HG03460 (cell line): ENCODE measurements around the gene CHRNA7.

Experiments used
- ATAC-seq: cut with Tn5 transposase; IDR thresholded peaks from one replicate; pipeline ENCODE4 v1.9.1; 2021; ENCODE audit not compliant: unreplicated experiment

Gene CHRNA7

GRCh38 chr15:32029862-32030781 lies at the start of gene CHRNA7:
Gene CHRNA7, plus strand, starts transcription at chr15:32030515. Its CDS starts 80 bp downstream, at chr15:32030595.
- peak; percentile 75 for ATAC-seq

DNA sequence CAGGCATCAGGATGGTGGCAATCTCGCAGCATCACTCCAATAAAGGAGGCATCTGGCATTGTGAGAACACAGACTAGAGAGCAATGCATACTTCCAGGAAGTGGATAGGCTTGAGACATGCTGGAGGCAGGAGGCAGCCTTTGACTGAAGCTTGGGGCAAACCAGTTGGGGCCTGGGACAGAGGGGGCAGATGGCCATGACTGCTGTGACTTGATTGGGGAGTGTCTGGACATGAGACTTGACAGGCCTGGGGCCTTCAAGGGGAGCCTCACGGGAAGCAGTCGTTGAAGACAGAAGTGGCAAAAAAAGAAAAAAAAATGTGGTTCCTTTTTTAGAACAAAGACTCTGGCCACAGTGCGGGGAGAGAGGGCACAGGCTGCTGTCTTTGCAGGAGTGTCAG lies 44.7 kb upstream of the CHRNA7 start:
- no peak for ATAC-seq

DNA sequence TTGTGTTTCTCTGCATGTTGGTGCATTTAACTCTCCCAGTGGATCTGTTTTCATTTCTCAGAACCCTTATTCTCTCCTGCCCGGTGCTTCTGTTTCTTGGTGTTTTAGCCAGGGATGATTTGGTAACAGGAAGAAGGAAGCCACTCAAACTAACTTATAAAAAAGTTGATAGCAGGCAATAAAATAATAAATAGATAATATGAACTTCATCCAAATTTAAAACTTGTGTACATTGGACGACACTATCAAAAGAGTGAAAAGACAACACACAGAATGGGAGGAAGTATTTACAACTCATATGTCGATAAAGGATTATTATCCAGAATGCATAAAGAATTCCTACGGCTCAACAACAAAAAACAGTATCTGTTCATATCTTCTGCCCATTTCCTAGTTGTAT lies 37.3 kb upstream of the CHRNA7 start:
- no peak for ATAC-seq

DNA sequence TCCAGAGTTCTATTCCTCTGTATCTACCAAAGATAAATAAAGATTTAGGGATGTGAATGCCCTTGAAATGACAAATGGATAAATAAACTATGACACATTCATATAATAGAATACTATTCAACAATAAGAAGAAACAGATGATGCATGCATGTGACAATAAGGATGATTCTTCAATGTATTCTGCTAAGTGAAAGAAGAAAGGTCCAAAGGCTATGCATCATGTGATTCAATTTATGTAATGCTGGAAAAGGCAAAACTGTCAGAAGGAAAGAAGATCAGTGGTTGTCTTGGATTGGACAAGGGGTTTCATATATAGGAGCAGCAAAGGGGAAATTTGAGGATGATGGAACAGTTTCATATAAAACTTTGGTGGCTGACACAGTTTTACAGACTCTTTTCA lies 32.6 kb upstream of the CHRNA7 start:
- ATAC-seq = no peak

DNA sequence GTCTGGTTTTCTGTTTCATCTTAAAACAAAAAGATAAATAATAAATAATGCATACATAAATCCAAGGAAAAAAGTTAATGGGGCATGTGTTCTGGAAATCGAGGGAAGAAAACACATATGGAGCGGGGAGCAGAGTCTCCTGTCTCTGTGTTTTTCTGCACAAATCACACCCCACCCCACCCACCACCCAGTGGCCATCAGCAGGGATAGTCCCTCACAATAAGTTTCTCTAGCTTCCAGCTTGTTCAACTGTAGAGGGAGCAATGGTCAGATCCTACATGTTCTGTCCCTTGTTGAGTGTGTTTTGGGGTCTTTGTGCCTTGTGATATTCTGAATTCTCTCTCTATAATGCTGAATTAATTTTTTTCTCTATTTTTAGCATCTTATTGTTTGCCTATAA lies 26.8 kb upstream of the CHRNA7 start:
- ATAC-seq = no peak

- no peak for ATAC-seq
Measured at GRCh38 chr15:32004249-32004648, 26.1 kb upstream of the CHRNA7 start.

- no peak for ATAC-seq
Measured at GRCh38 chr15:32007355-32007960, 22.9 kb upstream of the CHRNA7 start.

DNA sequence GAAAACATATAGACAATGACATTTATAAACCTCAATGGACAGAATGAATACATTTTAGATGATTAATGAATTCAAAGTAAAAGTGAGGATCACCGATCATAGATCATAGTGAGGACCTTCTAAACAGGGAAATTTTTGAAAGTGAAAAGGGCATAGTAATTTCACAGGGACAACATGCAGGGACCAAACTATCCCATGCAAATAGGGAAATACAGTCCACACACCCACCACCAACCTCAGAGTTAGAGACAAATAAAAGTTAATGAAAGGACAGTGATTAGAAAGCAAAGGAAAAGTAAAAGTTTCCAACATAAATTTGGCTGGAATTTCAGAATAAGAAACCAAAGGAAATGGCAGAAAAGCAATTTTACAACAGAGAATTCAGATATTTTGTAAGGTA lies 15.4 kb upstream of the CHRNA7 start:
- no peak for ATAC-seq

- ATAC-seq = no peak
Measured at GRCh38 chr15:32020156-32020555, 10.2 kb upstream of the CHRNA7 start.

- no peak for ATAC-seq
Measured at GRCh38 chr15:32028921-32029320, 1.4 kb upstream of the CHRNA7 start.

DNA sequence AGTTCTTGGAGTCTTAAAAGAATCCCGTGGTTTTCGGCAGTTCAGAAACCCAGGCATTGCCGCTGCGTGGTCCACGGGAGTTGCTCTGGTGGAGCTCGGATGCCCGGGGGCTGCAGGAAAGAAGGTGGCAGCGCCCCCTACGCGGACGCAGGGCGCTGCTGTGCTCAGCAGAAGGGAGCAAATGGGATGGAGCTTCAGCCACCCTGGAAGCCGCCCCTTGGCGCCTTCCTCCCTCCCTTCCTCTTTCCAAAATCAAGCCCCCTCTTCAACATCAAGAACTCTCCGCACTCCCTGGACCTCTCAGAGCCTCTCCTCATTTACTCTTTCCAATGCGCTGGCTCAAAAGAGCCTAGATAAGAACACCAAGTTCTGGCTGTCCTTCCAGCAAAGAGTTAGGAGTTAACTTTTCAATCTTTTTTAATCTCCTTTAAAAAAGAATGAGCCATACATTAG lies 880 bp upstream of the CHRNA7 start:
- ATAC-seq = no peak

DNA sequence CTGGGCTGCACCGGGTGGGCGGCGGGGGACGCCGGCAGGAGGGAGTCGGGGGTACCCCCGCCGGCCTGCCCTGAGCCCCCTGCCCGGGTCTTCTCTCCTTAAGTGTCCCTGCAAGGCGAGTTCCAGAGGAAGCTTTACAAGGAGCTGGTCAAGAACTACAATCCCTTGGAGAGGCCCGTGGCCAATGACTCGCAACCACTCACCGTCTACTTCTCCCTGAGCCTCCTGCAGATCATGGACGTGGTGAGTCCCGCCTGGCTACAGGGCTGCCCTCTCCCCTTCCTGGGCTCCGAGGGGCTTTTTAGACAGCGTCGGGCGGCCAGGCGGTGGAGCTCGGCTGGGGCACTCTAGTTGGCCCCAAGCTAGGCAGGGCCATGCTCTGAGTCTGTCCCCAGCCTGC lies 480 bp downstream of the CHRNA7 start:
- no peak for ATAC-seq

GRCh38 chr15:32033186-32033890 lies 3.0 kb downstream of the CHRNA7 start:
- no peak for ATAC-seq

- no peak for ATAC-seq
Measured at GRCh38 chr15:32034106-32034505, 3.8 kb downstream of the CHRNA7 start.

- ATAC-seq = no peak
Measured at GRCh38 chr15:32035285-32035684, 5.0 kb downstream of the CHRNA7 start.

DNA sequence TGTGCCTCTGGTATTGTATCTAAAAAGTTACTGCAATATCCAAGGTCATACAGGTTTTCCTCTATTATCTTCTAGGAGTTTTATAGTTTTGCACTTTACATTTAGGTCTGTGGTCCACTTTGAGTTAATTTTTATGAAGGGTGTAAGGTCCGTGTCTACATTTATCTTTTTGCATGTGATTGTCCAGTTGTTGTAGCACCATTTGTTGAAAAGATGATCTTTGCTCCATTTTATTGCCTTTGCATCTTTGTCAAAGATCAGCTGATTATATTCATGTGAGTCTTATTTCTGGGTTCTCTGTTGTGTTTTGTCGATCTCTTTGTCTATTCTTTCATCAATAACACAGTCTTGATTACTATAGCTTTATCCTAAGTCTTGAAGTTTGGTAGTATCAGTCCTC lies 6.7 kb downstream of the CHRNA7 start:
- ATAC-seq = no peak

- ATAC-seq = no peak
Measured at GRCh38 chr15:32041294-32041693, 11.0 kb downstream of the CHRNA7 start.

DNA sequence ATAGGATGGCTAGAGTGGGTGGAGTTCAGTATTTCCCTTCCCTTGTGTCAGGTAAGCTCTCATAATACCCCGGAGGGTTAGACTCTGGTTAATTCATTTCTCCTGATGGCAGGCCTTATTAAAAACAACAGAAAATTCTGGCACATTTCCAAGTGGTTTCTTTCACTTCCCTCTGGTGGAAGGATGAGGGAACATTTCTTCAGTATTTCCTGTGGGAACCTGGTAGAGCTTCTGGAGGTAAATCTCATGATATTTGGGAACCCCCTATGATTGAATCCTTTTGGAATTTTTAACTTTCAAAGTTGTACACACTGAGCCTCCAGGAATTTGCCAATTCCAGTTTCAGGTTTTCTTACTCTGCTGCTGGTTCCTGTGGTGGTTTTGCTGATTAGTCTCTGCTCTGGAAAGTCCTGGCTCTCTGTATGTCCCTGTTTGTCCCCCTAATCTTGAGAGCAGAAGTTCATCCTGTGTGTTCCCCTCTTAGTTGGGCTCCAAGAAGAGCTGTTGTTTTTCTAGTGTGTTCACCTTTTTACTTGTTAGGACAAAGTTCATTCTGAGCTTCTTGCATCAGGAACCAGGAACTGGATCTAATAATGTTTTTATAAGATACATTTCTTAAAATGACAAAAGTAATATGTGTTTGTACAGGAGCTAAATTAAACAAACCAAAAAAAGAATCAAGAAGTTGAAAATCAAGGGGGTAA lies 12.1 kb downstream of the CHRNA7 start:
- no peak for ATAC-seq

DNA sequence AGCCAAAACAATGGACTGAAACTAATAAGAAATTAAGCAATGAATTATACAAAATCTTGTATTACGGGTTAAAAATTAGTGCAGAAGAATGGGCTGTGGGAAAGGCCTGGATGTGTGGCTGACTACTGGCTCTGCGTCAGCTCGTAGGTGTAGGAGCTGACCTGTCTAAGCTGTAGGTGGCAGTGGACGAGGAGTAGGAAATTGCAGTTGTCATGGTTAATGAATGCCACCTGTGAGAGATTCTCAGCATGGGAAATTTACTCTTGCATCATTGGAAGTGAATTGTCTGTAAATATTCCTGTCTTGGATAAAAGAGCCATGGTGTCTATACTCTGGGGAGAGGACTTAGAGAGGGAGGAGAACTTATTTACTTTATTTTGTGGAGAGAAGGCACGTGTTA lies 23.4 kb downstream of the CHRNA7 start:
- no peak for ATAC-seq

GRCh38 chr15:32057876-32058425 lies 27.6 kb downstream of the CHRNA7 start:
- no peak for ATAC-seq

DNA sequence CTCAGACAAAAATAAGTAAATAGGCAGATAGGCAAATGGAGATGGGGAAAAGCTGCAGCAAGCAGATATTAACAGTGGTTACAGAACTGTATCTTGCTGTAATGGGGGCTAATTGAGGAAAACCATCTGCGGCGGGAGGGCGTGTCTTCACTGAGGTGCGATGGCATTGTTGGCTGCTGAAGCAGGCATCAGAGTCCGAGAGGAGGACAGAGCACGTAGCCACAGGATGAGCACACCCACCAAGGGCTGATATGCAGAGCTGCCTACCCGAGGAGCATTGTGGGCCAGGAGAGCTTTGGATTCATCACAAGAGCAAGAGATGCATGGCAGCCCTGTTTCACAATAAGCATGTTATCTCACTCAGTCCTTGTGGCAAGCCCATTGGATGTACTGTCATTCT lies 30.4 kb downstream of the CHRNA7 start:
- no peak for ATAC-seq
